ENCODE data around the gene TCF4. TPM values are rescaled to one million over a fixed set of nuclear protein-coding genes. Genes with fewer than 3 reads are reported as not detected.

Gene TCF4
- total RNA-seq, 1 experiment from 2014 or later = 0.42 TPM

GRCh38 chr18:55464581-55464980, 123.4 kb downstream of the TCF4 start:
- ChIA-PET POLR2A (no interaction called here), RAD21 (ENCODE audit: low non-redundant PET in 1 of 2, low total read pairs in 2 of 2, uncharacterized antibody in 2 of 2, unreplicated experiment in 2 of 2) (no interaction called here), CTCF (no interaction called here)
- DNase-seq (ENCODE audit: low read depth, low spot score) (no peak), ATAC-seq (no peak)
- H3K79me2 ChIP-seq (ENCODE audit: insufficient read depth, low read length) = no peaks in the 10 kb centered on the region
- no peaks in the 10 kb centered on the region for H3K27me3 ChIP-seq (ENCODE audit: insufficient read depth, low read length)
- no peaks in the 10 kb centered on the region for H4K20me1 ChIP-seq (ENCODE audit: insufficient read depth)
- no TSS peak for BruUV-seq (replicated peaks)
- no peak for TF ChIP-seq POLR2A (IDR thresholded peaks at IDR 0.05; ENCODE audit: borderline replicate concordance, extremely low read depth, insufficient read depth, insufficient read length)
- no peak for TF ChIP-seq TCF7L2 (IDR thresholded peaks at IDR 0.05; ENCODE audit: borderline replicate concordance, extremely low read depth, insufficient read depth, insufficient read length)
- TF ChIP-seq CTCF (IDR thresholded peaks at IDR 0.05 in 2 of 3, conservative IDR thresholded peaks at IDR 0.05 in 1 of 3; ENCODE audit: borderline replicate concordance in 1 of 3, insufficient read depth in 1 of 3, low read depth in 2 of 3, low read length in 2 of 3) = no peak
- TF ChIP-seq SP1 (IDR thresholded peaks at IDR 0.05; ENCODE audit: low read depth) = no peak
- no peak for TF ChIP-seq YY1 (IDR thresholded peaks at IDR 0.05; ENCODE audit: extremely low read depth, insufficient replicate concordance, low read depth, low read length)
- TF ChIP-seq ZNF274 (IDR thresholded peaks at IDR 0.05; ENCODE audit: low read depth, low read length) = no peak
- no peak for TF ChIP-seq SRF (IDR thresholded peaks at IDR 0.05; ENCODE audit: low read depth)
- no peak overlapping the region for H3K9ac ChIP-seq (ENCODE audit: low read length)
- H3K4me3 ChIP-seq (replicated peaks in 1 of 2; ENCODE audit: low read depth in 1 of 2, low read length in 2 of 2) = no peak overlapping the region
- no peak overlapping the region for H3K27ac ChIP-seq (ENCODE audit: low read depth, low read length)
- H3K4me2 ChIP-seq (ENCODE audit: low read length) = no peak overlapping the region
- no peaks in the 10 kb centered on the region for H3K4me1 ChIP-seq (ENCODE audit: control insufficient read depth in 1 of 2, insufficient read depth in 2 of 2, low read length in 2 of 2)
- H3K36me3 ChIP-seq (ENCODE audit: control insufficient read depth in 1 of 2, insufficient read depth in 2 of 2, low read length in 2 of 2) = no peaks in the 10 kb centered on the region
- intact Hi-C loops (cut with micrococcal nuclease) = no loop called here
- no peak overlapping the region for H2AFZ ChIP-seq (ENCODE audit: low read depth, low read length, poor library complexity, severe bottlenecking)
- H3K9me3 ChIP-seq (ENCODE audit: control insufficient read depth in 1 of 2, insufficient read depth in 1 of 2, low read depth in 1 of 2, low read length in 2 of 2) = peaks cover 3 to 8% of the 10 kb centered on the region in 2 experiments; a peak in 2 of 4 replicates
- H3K9me2 ChIP-seq (ENCODE audit: insufficient read depth) = no peaks in the 10 kb centered on the region

GRCh38 chr18:55462652-55463051, 125.3 kb downstream of the TCF4 start:
- intact Hi-C loops (cut with micrococcal nuclease) = no loop called here
- no peaks in the 10 kb centered on the region for H3K27me3 ChIP-seq (ENCODE audit: insufficient read depth, low read length)
- no peaks in the 10 kb centered on the region for H3K79me2 ChIP-seq (ENCODE audit: insufficient read depth, low read length)
- H3K4me1 ChIP-seq (ENCODE audit: control insufficient read depth in 1 of 2, insufficient read depth in 2 of 2, low read length in 2 of 2) = no peaks in the 10 kb centered on the region
- H3K9me3 ChIP-seq (ENCODE audit: control insufficient read depth in 1 of 2, insufficient read depth in 1 of 2, low read depth in 1 of 2, low read length in 2 of 2) = peaks cover 3 to 5% of the 10 kb centered on the region in 2 experiments; a peak in 2 of 4 replicates
- BruUV-seq (replicated peaks) = no TSS peak
- no peaks in the 10 kb centered on the region for H4K20me1 ChIP-seq (ENCODE audit: insufficient read depth)
- no peak overlapping the region for H3K27ac ChIP-seq (ENCODE audit: low read depth, low read length)
- no peak overlapping the region for H3K9ac ChIP-seq (ENCODE audit: low read length)
- ChIA-PET RAD21 (ENCODE audit: low non-redundant PET in 1 of 2, low total read pairs in 2 of 2, uncharacterized antibody in 2 of 2, unreplicated experiment in 2 of 2) (no interaction called here), POLR2A (no interaction called here), CTCF (no interaction called here)
- H3K4me3 ChIP-seq (replicated peaks in 1 of 2; ENCODE audit: low read depth in 1 of 2, low read length in 2 of 2) = no peak overlapping the region
- ATAC-seq (no peak), DNase-seq (ENCODE audit: low read depth, low spot score) (no peak)
- no peak overlapping the region for H3K4me2 ChIP-seq (ENCODE audit: low read length)
- H3K36me3 ChIP-seq (ENCODE audit: control insufficient read depth in 1 of 2, insufficient read depth in 2 of 2, low read length in 2 of 2) = no peaks in the 10 kb centered on the region
- no peaks in the 10 kb centered on the region for H3K9me2 ChIP-seq (ENCODE audit: insufficient read depth)
- no peak overlapping the region for H2AFZ ChIP-seq (ENCODE audit: low read depth, low read length, poor library complexity, severe bottlenecking)
- TF ChIP-seq SP1 (IDR thresholded peaks at IDR 0.05; ENCODE audit: low read depth) = no peak
- no peak for TF ChIP-seq MAX (IDR thresholded peaks at IDR 0.05)
- no peak for TF ChIP-seq REST (IDR thresholded peaks at IDR 0.05; ENCODE audit: low read depth)
- TF ChIP-seq ATF3 (IDR thresholded peaks at IDR 0.05) = no peak
- no peak for TF ChIP-seq ZBTB33 (IDR thresholded peaks at IDR 0.05; ENCODE audit: extremely low read depth, insufficient replicate concordance, low read length)
- TF ChIP-seq SIN3A (IDR thresholded peaks at IDR 0.05; ENCODE audit: low read depth) = no peak
- TF ChIP-seq SRF (IDR thresholded peaks at IDR 0.05; ENCODE audit: low read depth) = no peak
